CD4-positive, alpha-beta T cell (primary cell): ENCODE measurements around the gene OLFML2A. TPM values are rescaled to one million over a fixed set of nuclear protein-coding genes. Genes with fewer than 3 reads are reported as not detected.

Experiments used
- ATAC-seq: fragments of 200-7000 bp; cut with Tn5 transposase; one replicate; pipeline ENCODE4 v1.10.0; 2022; ENCODE audit warnings: mild to moderate bottlenecking; ENCODE audit not compliant: poor library complexity
- CTCF ChIA-PET: fragments of 350-600 bp; sonication (Branson Sonifier 250); formaldehyde crosslinking; loops from one replicate; lab custom pipeline; 2021; ENCODE audit warnings: antibody characterized with exemption, inconsistent platforms; lab: Charles Lee
- POLR2A ChIA-PET: fragments of 350-600 bp; sonication (Branson Sonifier 250); formaldehyde crosslinking; loops from one replicate; lab custom pipeline; 2021; ENCODE audit warnings: antibody characterized with exemption, inconsistent platforms; lab: Charles Lee
- DNase-seq, 14 experiments: peaks; one replicate each; pipeline ENCODE4 v3.0.0-alpha.2; 2013 to 2020; ENCODE audit warnings: mixed read lengths in 2 of 14
- H3K27ac ChIP-seq, 2 donors: one replicate each; pipeline versions ENCODE4 v1.5.1 to v1.7.0; 2013; ENCODE audit warnings: low read length in 2 of 2, low read depth in 1 of 2, mild to moderate bottlenecking in 1 of 2
- H3K27me3 ChIP-seq, 2 experiments: 1 replicate in 1 of 2; 2 replicates in 1 of 2; pipeline versions ENCODE4 v1.6.1 to v1.7.0; 2013; ENCODE audit warnings: low read length in 2 of 2, control low read depth in 1 of 2, mild to moderate bottlenecking in 1 of 2, moderate library complexity in 1 of 2; ENCODE audit not compliant: insufficient read depth in 2 of 2, control insufficient read depth in 1 of 2
- H3K36me3 ChIP-seq: one replicate; pipeline ENCODE4 v1.6.1; 2013; ENCODE audit warnings: low read length, control low read depth; ENCODE audit not compliant: insufficient read depth
- H3K4me1 ChIP-seq: one replicate; pipeline ENCODE4 v1.6.1; 2013; ENCODE audit warnings: low read length, control low read depth; ENCODE audit not compliant: insufficient read depth
- H3K4me3 ChIP-seq: one replicate; pipeline ENCODE4 v1.5.1; 2013; ENCODE audit warnings: mild to moderate bottlenecking, low read length, moderate library complexity
- H3K9me3 ChIP-seq, 2 experiments: 1 replicate in 1 of 2; 2 replicates in 1 of 2; pipeline versions ENCODE4 v1.6.1 to v1.7.0; 2013; ENCODE audit warnings: low read length in 2 of 2, mild to moderate bottlenecking in 2 of 2, control low read depth in 1 of 2, moderate library complexity in 1 of 2; ENCODE audit not compliant: control insufficient read depth in 1 of 2, insufficient read depth in 1 of 2
- H3K27ac Mint-ChIP-seq: one replicate; pipeline ENCODE4 v1.8.0; 2020; ENCODE audit warnings: mixed read lengths
- H3K27me3 Mint-ChIP-seq: one replicate; pipeline ENCODE4 v1.8.0; 2021; ENCODE audit warnings: mixed read lengths
- H3K36me3 Mint-ChIP-seq: one replicate; pipeline ENCODE4 v1.8.0; 2021; ENCODE audit warnings: low read depth, mixed read lengths
- H3K4me1 Mint-ChIP-seq: one replicate; pipeline ENCODE4 v1.8.0; 2021; ENCODE audit warnings: low read depth, mixed read lengths
- H3K4me3 Mint-ChIP-seq: one replicate; pipeline ENCODE4 v1.8.0; 2020; ENCODE audit warnings: mild to moderate bottlenecking, mixed read lengths
- H3K9me3 Mint-ChIP-seq: one replicate; pipeline ENCODE4 v1.8.0; 2020; ENCODE audit warnings: mixed read lengths
- CTCF ChIP-seq: fragments of 200-600 bp; IDR thresholded peaks from one replicate; pipeline ENCODE4 v1.8.0; 2022; ENCODE audit warnings: antibody characterized with exemption, mild to moderate bottlenecking
- intact Hi-C, 2 experiments: fragments of 100-400 bp; cut with DNase I in 1 of 2; cut with micrococcal nuclease in 1 of 2; formaldehyde crosslinking; loops; one replicate each; pipeline versions ENCODE4 v1.15.1 to v1.9.0; 2023 to 2025; cut with DNase I, micrococcal nuclease
- total RNA-seq, 174 experiments: library from RNA in 2 of 174; stranded (reverse) in 2 of 174; gene quantifications; one replicate each; pipeline ENCODE4 v1.2.3 and lab custom pipeline; 2021 to 2026

OLFML2A gene
- total RNA-seq, 2 experiments from 2014 or later: not detected

- no peak overlapping the region for H3K27ac Mint-ChIP-seq
- Histone ChIP-seq H3K27me3 (peaks cover 0 to 2% of the 10 kb centered on the region in 2 experiments), H3K9me3 (no peaks in the 10 kb centered on the region), H3K36me3 (no peaks in the 10 kb centered on the region), H3K27ac (no peak overlapping the region), H3K4me1 (peaks cover 4% of the 10 kb centered on the region), H3K4me3 (no peak overlapping the region)
- intact Hi-C loops: no loop called here
- no peak for TF ChIP-seq CTCF
- DNase-seq (no peak), ATAC-seq (no peak)
- peaks cover 14% of the 10 kb centered on the region for H3K27me3 Mint-ChIP-seq
- CTCF ChIA-PET: no interaction called here
- no peaks in the 10 kb centered on the region for H3K36me3 Mint-ChIP-seq
- POLR2A ChIA-PET: no interaction called here
- no peaks in the 10 kb centered on the region for H3K4me1 Mint-ChIP-seq
- no peaks in the 10 kb centered on the region for H3K9me3 Mint-ChIP-seq
- H3K4me3 Mint-ChIP-seq: no peak overlapping the region
Measured at GRCh38 chr9:124815601-124816000, 38.7 kb downstream of the OLFML2A start.

- Histone ChIP-seq H3K4me1 (peaks cover 4% of the 10 kb centered on the region), H3K4me3 (no peak overlapping the region), H3K9me3 (no peaks in the 10 kb centered on the region), H3K36me3 (no peaks in the 10 kb centered on the region), H3K27ac (no peak overlapping the region), H3K27me3 (peaks cover 0 to 2% of the 10 kb centered on the region in 2 experiments)
- no peaks in the 10 kb centered on the region for H3K36me3 Mint-ChIP-seq
- no peak for TF ChIP-seq CTCF
- intact Hi-C loops: no loop called here
- ATAC-seq (no peak), DNase-seq (no peak)
- CTCF ChIA-PET: no interaction called here
- H3K4me1 Mint-ChIP-seq: no peaks in the 10 kb centered on the region
- H3K27ac Mint-ChIP-seq: no peak overlapping the region
- POLR2A ChIA-PET: no interaction called here
- H3K4me3 Mint-ChIP-seq: no peak overlapping the region
- peaks cover 14% of the 10 kb centered on the region for H3K27me3 Mint-ChIP-seq
- no peaks in the 10 kb centered on the region for H3K9me3 Mint-ChIP-seq
Measured at GRCh38 chr9:124818431-124819281, 41.7 kb downstream of the OLFML2A start.

DNA sequence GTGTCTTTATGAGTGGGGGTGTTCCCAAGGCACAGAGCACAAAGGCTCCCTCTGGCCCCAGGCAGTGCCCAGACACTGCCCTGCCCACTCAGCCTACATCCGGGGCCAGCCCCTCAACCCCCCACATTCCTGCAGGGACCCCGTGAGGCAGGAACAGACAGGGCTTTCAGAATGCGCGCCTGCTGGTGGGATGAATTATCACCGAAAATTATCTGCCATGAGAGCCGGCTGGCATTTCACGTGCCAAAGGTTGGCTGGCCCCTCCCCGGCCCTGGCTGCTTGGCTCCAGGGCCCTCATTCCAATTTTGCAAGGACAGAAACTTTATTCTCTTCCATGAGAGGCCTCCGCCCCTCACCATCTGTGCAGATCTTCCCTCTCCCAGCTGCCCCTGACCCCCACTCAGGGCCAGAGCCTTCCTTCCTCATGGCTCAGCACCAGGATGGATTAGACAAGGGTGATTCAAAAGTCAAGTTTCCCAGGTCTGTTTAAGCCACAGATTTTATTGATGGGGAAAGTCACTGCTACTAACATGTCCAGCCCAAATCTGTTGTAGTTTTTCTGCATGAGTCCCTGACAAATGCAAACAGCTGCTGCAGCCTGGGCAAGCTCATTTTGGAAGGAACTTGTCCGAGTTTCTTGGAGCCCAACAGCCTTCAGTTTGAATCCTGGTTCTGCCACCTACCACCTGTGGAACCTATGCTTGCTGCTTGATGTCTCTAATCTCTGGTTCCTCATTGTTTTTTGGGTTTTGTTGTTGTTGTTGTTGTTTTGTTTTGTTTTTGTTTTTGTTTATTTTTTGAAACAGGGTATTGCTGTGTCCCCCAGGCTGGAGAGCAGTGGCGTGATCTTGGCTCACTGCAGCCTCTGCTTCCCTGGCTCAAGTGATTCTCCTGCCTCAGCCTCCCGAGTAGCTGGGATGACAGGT is 44.0 kb downstream of the OLFML2A start:
- H3K36me3 Mint-ChIP-seq: no peaks in the 10 kb centered on the region
- Histone ChIP-seq H3K4me1 (peaks cover 4% of the 10 kb centered on the region), H3K4me3 (no peak overlapping the region), H3K36me3 (no peaks in the 10 kb centered on the region), H3K9me3 (no peaks in the 10 kb centered on the region), H3K27me3 (peaks cover 0 to 2% of the 10 kb centered on the region in 2 experiments), H3K27ac (no peak overlapping the region)
- no peak for DNase-seq
- peaks cover 14% of the 10 kb centered on the region for H3K27me3 Mint-ChIP-seq
- intact Hi-C loops: no loop called here
- TF ChIP-seq CTCF: no peak
- no peak overlapping the region for H3K27ac Mint-ChIP-seq
- no peak for ATAC-seq
- no peaks in the 10 kb centered on the region for H3K4me1 Mint-ChIP-seq
- no peak overlapping the region for H3K4me3 Mint-ChIP-seq
- ChIA-PET CTCF (no interaction called here), POLR2A (no interaction called here)
- H3K9me3 Mint-ChIP-seq: no peaks in the 10 kb centered on the region
